Measurements from ENCODE around the gene MAOA.

MAOA gene

GRCh38 chrX:43785930-43786591 lies 130.0 kb downstream of the MAOA start:
- DNase-seq (ENCODE audit: low read depth) = no peak
